GM18499 (cell line): ENCODE measurements around the gene ABCF1.
"Not testable (repeated sequence)": the region's sequence is repeated elsewhere in the genome, so short reads cannot be mapped to it uniquely, and the experiment has no call there.

Source experiments
- ATAC-seq: cut with Tn5 transposase; IDR thresholded peaks from one replicate; pipeline ENCODE4 v1.9.1; 2021; ENCODE audit warnings: moderate number of reproducible peaks; ENCODE audit not compliant: insufficient read depth, unreplicated experiment

Gene ABCF1

DNA sequence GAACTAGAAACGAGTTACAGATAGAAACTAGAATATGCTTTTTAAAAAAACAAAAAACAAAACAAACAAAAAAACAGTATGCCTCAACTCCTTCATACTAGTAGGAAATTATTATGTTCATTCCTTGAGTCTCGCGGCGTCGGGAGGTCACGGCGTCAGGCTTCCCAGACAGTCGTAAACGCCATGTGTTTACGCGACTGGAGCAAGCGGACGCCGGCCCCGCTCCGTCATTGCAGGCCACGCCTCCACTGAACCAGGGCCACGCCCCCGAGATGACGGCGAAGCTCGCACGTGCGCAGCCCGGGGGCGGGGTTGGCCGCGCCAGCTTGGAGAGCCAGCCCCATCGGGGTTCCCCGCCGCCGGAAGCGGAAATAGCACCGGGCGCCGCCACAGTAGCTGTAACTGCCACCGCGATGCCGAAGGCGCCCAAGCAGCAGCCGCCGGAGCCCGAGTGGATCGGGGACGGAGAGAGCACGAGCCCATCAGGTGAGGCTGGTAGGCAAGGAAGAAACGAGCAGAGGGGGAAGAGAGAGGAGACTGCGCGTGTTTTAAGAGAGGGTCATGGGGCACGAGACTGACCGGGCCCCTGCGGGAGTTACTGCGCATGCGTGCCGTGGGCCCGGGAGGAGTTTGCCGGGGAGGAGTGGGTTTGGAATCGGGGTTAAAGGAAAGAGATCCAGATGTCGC lies at the start of gene ABCF1:
Gene ABCF1, plus strand, starts transcription at position 368 of the 687 bp plus-strand sequence. Its CDS starts 46 bp downstream, at position 414.
- ATAC-seq, result peak; percentile 51

DNA sequence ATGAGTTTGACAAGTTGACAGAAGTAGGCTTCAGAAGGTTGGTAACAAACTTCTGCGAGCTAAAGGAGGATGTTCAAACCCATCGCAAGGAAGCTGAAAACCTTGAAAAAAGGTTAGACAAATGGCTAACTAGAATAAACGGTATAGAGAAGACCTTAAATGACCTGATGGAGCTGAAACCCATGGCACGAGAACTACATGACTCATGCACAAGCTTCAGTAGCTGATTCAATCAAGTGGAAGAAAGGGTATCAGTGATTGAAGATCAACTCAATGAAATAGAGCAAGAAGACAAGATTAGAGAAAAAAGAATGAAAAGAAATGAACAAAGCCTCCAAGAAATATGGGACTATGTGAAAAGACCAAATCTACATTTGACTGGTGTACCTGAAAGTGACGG lies 49.3 kb upstream of the ABCF1 start:
- not testable (repeated sequence) for ATAC-seq

GRCh38 chr6:30526444-30526843 lies 44.8 kb upstream of the ABCF1 start:
- ATAC-seq, result not testable (repeated sequence)

- ATAC-seq, result not testable (repeated sequence)
Observed at GRCh38 chr6:30529349-30529875, 41.8 kb upstream of the ABCF1 start.

- no peak for ATAC-seq
Observed at GRCh38 chr6:30530014-30530413, 41.2 kb upstream of the ABCF1 start.

- no peak for ATAC-seq
Observed at GRCh38 chr6:30533460-30534294, 37.6 kb upstream of the ABCF1 start.

DNA sequence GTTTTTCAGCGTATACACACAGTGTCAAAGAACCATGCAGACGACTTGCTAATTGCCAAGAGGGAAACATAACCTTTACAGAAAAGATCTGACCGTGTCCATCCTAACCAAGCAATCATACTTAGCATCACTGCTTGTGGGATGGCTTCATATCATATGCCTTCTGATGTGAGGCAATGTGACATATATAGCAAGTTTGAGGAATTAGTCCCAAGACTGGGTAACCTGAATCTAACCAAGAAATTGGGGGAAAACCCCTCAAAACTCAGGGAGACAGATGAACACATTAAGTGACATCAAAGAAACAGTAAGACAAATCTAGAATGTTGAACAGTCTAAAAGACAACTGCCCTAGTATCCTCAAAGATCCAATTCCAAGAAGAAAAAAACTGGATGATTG lies 33.3 kb upstream of the ABCF1 start:
- ATAC-seq, result no peak

DNA sequence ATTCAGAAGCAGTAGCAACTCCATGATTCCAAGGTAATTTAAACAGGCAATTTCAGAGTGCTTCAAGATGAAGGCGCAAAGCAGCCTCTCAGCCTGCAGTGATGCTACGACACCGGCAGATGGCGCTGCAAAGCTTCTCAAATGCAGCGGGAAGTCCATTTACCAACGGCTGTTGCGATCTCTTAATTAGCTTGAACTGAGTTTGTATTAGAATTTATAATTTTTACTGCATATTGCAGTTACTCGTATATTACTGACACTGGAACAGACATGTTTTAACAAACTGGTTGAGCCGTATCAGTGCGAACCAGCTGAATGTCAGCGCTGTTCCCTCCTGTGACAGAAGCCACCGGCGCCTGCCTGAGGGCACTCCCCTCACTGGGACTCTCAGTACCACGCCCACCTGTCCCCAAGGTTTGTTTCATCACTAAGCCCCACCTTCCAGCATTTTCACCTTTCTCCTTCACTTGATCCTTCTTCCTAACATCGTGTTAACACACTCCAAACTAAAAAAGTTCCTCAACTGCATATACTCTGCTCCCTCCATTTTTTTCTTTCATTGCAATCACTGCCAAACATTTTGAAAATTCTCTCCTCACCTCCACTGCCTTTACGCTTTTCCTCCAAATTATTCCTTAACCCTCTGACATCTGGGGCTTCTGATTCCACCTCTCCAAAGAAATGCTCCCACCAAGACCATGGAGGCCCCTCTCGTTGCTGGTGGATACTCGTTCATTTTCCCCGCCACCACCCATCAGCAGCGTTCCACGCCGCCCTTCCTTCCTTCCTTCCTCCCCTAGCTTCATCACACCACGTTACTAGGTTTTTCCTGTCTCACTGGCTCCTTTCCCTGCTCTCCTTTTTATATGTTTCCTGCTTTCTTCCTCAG lies 29.5 kb upstream of the ABCF1 start:
- ATAC-seq, result no peak

GRCh38 chr6:30542404-30542725 lies 28.9 kb upstream of the ABCF1 start:
- no peak for ATAC-seq

GRCh38 chr6:30542915-30543314 lies 28.3 kb upstream of the ABCF1 start:
- no peak for ATAC-seq

DNA sequence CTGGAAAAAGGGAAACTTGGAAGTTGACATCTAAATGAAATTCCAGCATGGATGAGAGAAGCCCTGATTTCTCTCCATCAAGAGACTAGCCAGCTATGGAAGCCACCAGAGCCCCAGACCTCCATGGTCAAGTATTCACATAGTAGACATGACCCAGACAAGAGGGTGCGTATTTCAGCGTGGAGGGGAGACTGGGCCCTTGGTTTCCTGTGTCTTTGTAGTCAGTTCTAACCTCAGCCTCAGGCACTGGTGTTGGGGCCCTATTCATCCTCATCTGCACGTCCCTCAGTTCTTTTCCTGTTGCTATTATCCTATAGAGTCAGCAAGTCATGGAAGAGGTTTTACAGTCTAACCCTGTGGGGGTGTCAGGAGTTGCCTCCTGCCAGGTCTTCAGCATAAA lies 27.4 kb upstream of the ABCF1 start:
- ATAC-seq, result no peak

DNA sequence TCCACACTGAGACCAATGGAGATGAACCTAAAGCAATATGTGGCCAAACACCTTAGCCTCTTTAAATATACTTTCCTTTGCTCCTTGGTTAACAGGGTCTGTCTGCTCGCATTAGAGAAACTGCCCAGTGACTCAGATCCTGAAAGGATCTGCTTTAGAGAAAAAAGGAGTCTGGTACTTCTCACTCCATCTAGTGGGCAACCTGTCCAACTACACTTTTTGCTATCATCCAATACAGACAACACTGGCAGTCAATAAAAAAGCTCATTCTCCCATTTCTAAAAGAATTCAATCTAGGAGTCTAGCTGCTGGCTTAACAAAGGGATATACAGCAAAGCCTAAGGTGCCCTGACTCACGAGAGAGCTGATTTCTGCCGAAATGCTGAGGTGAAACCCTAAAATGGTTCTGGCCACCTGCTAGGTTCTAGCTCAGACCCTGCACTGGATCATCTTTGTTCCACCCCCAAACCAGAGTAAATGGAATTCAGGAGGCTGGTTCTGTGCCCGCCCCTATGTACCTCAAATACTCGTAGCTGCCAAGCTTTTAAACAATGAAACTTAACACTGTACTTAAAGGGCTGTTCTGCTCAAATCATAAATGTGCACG lies 26.5 kb upstream of the ABCF1 start:
- ATAC-seq, result no peak

- ATAC-seq, result no peak
Observed at GRCh38 chr6:30547454-30547853, 23.8 kb upstream of the ABCF1 start.

GRCh38 chr6:30548375-30548774 lies 22.9 kb upstream of the ABCF1 start:
- no peak for ATAC-seq

DNA sequence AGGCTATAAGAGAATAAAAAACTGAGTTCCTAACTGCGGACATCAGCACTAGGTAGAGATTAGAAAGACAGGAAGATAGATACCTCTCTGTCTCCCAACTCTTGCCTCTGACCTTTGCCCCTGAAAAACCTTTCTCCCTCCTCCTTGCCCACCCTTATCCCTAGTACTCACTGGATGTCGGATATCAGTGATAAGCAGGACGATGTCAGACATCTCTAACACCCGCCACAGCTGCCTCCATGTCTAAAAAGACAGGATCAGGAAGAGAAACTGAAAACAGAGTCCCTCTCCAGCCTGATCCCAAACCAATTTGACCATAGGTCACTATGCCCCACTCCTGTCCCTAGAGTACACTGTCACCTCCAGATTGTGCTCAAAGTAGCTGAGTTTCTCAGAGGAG lies 16.8 kb upstream of the ABCF1 start:
- no peak for ATAC-seq

GRCh38 chr6:30554962-30555815 lies 16.1 kb upstream of the ABCF1 start:
- ATAC-seq, result no peak

- no peak for ATAC-seq
Observed at GRCh38 chr6:30555816-30556065, 15.5 kb upstream of the ABCF1 start.

GRCh38 chr6:30556066-30556905 lies 15.0 kb upstream of the ABCF1 start, which contains the start of gene GNL1:
Gene GNL1 (minus strand): TSS chr6:30556489. CDS start chr6:30556203, 286 bp downstream.
- peak; percentile 48 for ATAC-seq
